GM12873 (cell line): ENCODE measurements around the gene FOXP2.

Source experiments
- CTCF ChIP-seq: IDR thresholded peaks from 2 replicates; pipeline ENCODE4 v1.5.1; 2012; ENCODE audit warnings: low read depth, mild to moderate bottlenecking, moderate library complexity, low read length, control low read depth; ENCODE audit not compliant: insufficient read depth; ENCODE audit errors: missing control alignments

Gene FOXP2

GRCh38 chr7:114652041-114652440 lies 237.4 kb downstream of the FOXP2 start:
- no peak for TF ChIP-seq CTCF

- TF ChIP-seq CTCF, result no peak
These were observed 238.9 kb downstream of the FOXP2 start for GRCh38 chr7:114653364-114654088.

- no peak for TF ChIP-seq CTCF
These were observed 241.9 kb downstream of the FOXP2 start for GRCh38 chr7:114656466-114656865.

GRCh38 chr7:114657279-114657678 lies 242.7 kb downstream of the FOXP2 start:
- TF ChIP-seq CTCF, result no peak

GRCh38 chr7:114658216-114658615 lies 243.6 kb downstream of the FOXP2 start:
- TF ChIP-seq CTCF, result no peak

- TF ChIP-seq CTCF, result no peak
These were observed 245.0 kb downstream of the FOXP2 start for GRCh38 chr7:114659409-114660125.

- TF ChIP-seq CTCF, result no peak
These were observed 245.5 kb downstream of the FOXP2 start for GRCh38 chr7:114660126-114660486.
